Endothelial cell of umbilical vein (primary cell): Measurements from ENCODE around the gene SUGCT. TPM values are rescaled to one million over a fixed set of nuclear protein-coding genes. Genes with fewer than 3 reads are reported as not detected.

Source experiments
- BruUV-seq: library from RNA; stranded (reverse); fragments of 400-500 nt; replicated peaks from 2 replicates; lab custom pipeline; 2021; lab: Mats Ljungman, UMichigan
- CTCF ChIA-PET: fragments of 300-600, 350-600 bp; sonication (Branson Sonifier 250); formaldehyde crosslinking; loops from one replicate; lab custom pipeline; 2021; ENCODE audit warnings: antibody characterized with exemption, inconsistent platforms; lab: Charles Lee
- POLR2A ChIA-PET: fragments of 300-600, 350-600 bp; sonication (Branson Sonifier 250); formaldehyde crosslinking; loops from one replicate; lab custom pipeline; 2021; ENCODE audit warnings: antibody characterized with exemption, inconsistent platforms; lab: Charles Lee
- DNase-seq: peaks from one replicate; pipeline ENCODE4 v3.0.0-alpha.2; 2011; ENCODE audit warnings: low read depth, low spot score
- FAIRE-seq: peaks from 2 replicates; lab custom pipeline; 2011; peaks lifted over from hg19 to GRCh38; lab: Jason Lieb, UNC
- H2AFZ ChIP-seq: 2 replicates; pipeline ENCODE4 v1.6.0; 2012; ENCODE audit warnings: low read depth, low read length, control low read depth, inconsistent platforms
- H3K27ac ChIP-seq: 2 replicates; pipeline ENCODE4 v1.5.1; 2011; ENCODE audit warnings: low read depth, mild to moderate bottlenecking, control low read depth, low read length, moderate library complexity; ENCODE audit not compliant: insufficient read depth
- H3K27me3 ChIP-seq, 2 experiments: 2 replicates each; pipeline versions ENCODE4 v1.6.0 to v1.6.1; 2011; ENCODE audit warnings: low read length in 2 of 2, mixed read lengths in 1 of 2; ENCODE audit not compliant: control insufficient read depth in 2 of 2, insufficient read depth in 2 of 2
- H3K36me3 ChIP-seq, 2 experiments: 2 replicates in 1 of 2; 3 replicates in 1 of 2; pipeline ENCODE4 v1.5.1; 2011; ENCODE audit warnings: low read length in 2 of 2, mild to moderate bottlenecking in 1 of 2, moderate library complexity in 1 of 2; ENCODE audit not compliant: control insufficient read depth in 2 of 2, insufficient read depth in 2 of 2; ENCODE audit errors: extremely low read depth in 1 of 2
- H3K4me1 ChIP-seq: 3 replicates; pipeline ENCODE4 v1.5.1; 2011; ENCODE audit warnings: mild to moderate bottlenecking, low read length; ENCODE audit not compliant: control insufficient read depth, insufficient read depth; ENCODE audit errors: extremely low read depth
- H3K4me2 ChIP-seq: 2 replicates; pipeline ENCODE4 v1.6.1; 2011; ENCODE audit warnings: low read length, control low read depth, mixed read lengths; ENCODE audit not compliant: insufficient read depth
- H3K4me3 ChIP-seq, 3 experiments: fragments of 200-600 bp in 1 of 3; sonication (generic), shearing (Covaris generic) in 1 of 3; replicated peaks in 1 of 3; 2 replicates each; pipeline ENCODE4 v1.5.1; 2011 to 2016; ENCODE audit warnings: control low read depth in 3 of 3, low read length in 3 of 3, mild to moderate bottlenecking in 2 of 3, inconsistent platforms in 1 of 3, low read depth in 1 of 3, moderate library complexity in 1 of 3; ENCODE audit not compliant: insufficient read depth in 1 of 3
- H3K79me2 ChIP-seq: 2 replicates; pipeline ENCODE4 v1.6.0; 2012; ENCODE audit warnings: low read length, inconsistent platforms; ENCODE audit not compliant: control insufficient read depth, insufficient read depth
- H3K9ac ChIP-seq: replicated peaks from 2 replicates; pipeline ENCODE3; 2011; ENCODE audit warnings: low read length, control low read depth; ENCODE audit not compliant: insufficient read depth; ENCODE audit errors: extremely low read depth
- H3K9me1 ChIP-seq: replicated peaks from 3 replicates; pipeline ENCODE4 v1.6.0; 2011; ENCODE audit warnings: mild to moderate bottlenecking, low read length; ENCODE audit not compliant: control insufficient read depth, insufficient read depth; ENCODE audit errors: extremely low read depth
- H3K9me3 ChIP-seq: replicated peaks from 2 replicates; pipeline ENCODE4 v1.5.1; 2012; ENCODE audit warnings: low read length, inconsistent platforms; ENCODE audit not compliant: control insufficient read depth, insufficient read depth
- H4K20me1 ChIP-seq: replicated peaks from 2 replicates; pipeline ENCODE3; 2011; ENCODE audit warnings: mild to moderate bottlenecking, low read length; ENCODE audit not compliant: control insufficient read depth, insufficient read depth; ENCODE audit errors: extremely low read depth
- EZH2 ChIP-seq: IDR thresholded peaks from 2 replicates; pipeline ENCODE4 v1.6.1; 2012; ENCODE audit warnings: borderline replicate concordance, low read depth, mild to moderate bottlenecking, moderate library complexity, low read length, inconsistent platforms; ENCODE audit not compliant: severe bottlenecking
- FOS ChIP-seq: IDR thresholded peaks from 2 replicates; pipeline ENCODE4 v1.6.1; 2011; ENCODE audit warnings: mild to moderate bottlenecking, low read length, moderate library complexity, borderline replicate concordance; ENCODE audit not compliant: insufficient read depth
- GATA2 ChIP-seq: IDR thresholded peaks from 2 replicates; pipeline ENCODE4 v1.7.0; 2011; ENCODE audit warnings: low read depth, mild to moderate bottlenecking, moderate library complexity, mixed read lengths, low read length; ENCODE audit not compliant: insufficient read length, insufficient read depth
- JUN ChIP-seq: IDR thresholded peaks from 2 replicates; pipeline ENCODE4 v1.6.1; 2011; ENCODE audit warnings: borderline replicate concordance, low read depth; ENCODE audit not compliant: insufficient read length, insufficient read depth
- MYC ChIP-seq: IDR thresholded peaks from one replicate; pipeline ENCODE4 v1.6.1; 2011; ENCODE audit warnings: mild to moderate bottlenecking, low read depth, low read length
- POLR2A ChIP-seq: IDR thresholded peaks from 2 replicates; pipeline ENCODE4 v1.6.1; 2012; ENCODE audit warnings: low read depth, mild to moderate bottlenecking, control low read depth, low read length
- POLR2AphosphoS5 ChIP-seq: IDR thresholded peaks from 2 replicates; pipeline ENCODE4 v1.6.1; 2012; ENCODE audit warnings: low read depth, mild to moderate bottlenecking, control low read depth, low read length, moderate library complexity; ENCODE audit not compliant: insufficient read depth
- dilution Hi-C: fragments of 300-500 bp; cut with MboI; formaldehyde crosslinking; loops from one replicate; pipeline ENCODE4 v1.15.0; 2019; ENCODE audit warnings: low sequenced_read_pairs; ENCODE audit not compliant: extremely low pct_ligation_motif_present
- intact Hi-C: fragments of 100-400 bp; cut with micrococcal nuclease; formaldehyde crosslinking; loops from one replicate; pipeline ENCODE4 v1.10.0; 2022
- polyA plus RNA-seq, 4 experiments: library from polyadenylated mRNA; depleted of rRNA in 3 of 4; stranded (reverse) in 3 of 4; unstranded in 1 of 4; fragments of >200 nt; gene quantifications; 2 replicates each; pipeline versions ENCODE4 v1.2.1 to v1.2.3, GENCODE V29; 2011 to 2012; ENCODE audit warnings: missing spikeins in 1 of 4
- total RNA-seq: library from RNA; stranded (reverse); gene quantifications from 2 replicates; pipeline ENCODE4 v1.2.3, GENCODE V29; 2021
- TF ChIP-seq, protein P1 (sequence below), 2 donors: IDR thresholded peaks; 1 replicate in 1 of 2; 2 replicates in 1 of 2; pipeline ENCODE4 v1.5.1; 2011; ENCODE audit warnings: low read length in 2 of 2, mild to moderate bottlenecking in 2 of 2, moderate library complexity in 2 of 2, control low read depth in 1 of 2, inconsistent platforms in 1 of 2, low read depth in 1 of 2; ENCODE audit not compliant: insufficient read depth in 1 of 2; ENCODE audit errors: extremely low read depth in 1 of 2
- TF ChIP-seq, protein P2 (sequence below): IDR thresholded peaks from 2 replicates; pipeline ENCODE4 v1.6.1; 2011; ENCODE audit not compliant: insufficient read depth, insufficient read length

Gene SUGCT
- total and polyA plus RNA-seq, 2 donors (not counting 3 experiments of a cell fraction or from before 2014, with no cell fraction given), result 1.2 to 1.4 TPM

DNA sequence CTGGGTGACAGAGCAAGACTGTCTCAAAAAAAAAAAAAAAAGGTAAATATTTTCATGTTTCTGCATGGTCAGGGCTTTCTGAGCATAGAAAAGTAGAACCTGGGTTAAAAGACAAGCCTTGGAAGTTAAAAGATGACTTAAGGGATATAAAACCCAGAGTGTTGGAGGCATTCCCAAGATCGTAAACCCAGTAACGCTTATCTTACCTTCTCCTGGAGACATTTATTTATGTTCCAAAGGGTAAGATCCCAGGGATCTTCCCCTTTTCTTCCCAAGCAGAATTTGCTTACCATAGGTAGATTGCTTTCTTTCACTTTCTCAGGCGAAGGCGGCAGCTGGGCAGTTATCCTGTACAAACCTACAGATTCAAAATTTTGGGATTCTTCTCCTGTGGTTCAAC lies 22.2 kb downstream of the SUGCT start:
- CTCF ChIA-PET, result interaction anchor here (0.7 kb wide), 1 partner anchor 492 kb away, joined by 3 read pairs; no protein-coding TSS in a partner anchor
- no TSS peak for BruUV-seq
- no peak for FAIRE-seq
- Histone ChIP-seq H3K27me3 (no peaks in the 10 kb centered on the region), H3K9me3 (no peaks in the 10 kb centered on the region), H3K9me1 (no peaks in the 10 kb centered on the region), H3K4me1 (no peaks in the 10 kb centered on the region), H3K27ac (no peak overlapping the region), H3K36me3 (no peaks in the 10 kb centered on the region), H3K4me3 (no peak overlapping the region), H4K20me1 (no peaks in the 10 kb centered on the region), H2AFZ (no peak overlapping the region), H3K9ac (no peak overlapping the region), H3K79me2 (no peaks in the 10 kb centered on the region), H3K4me2 (no peak overlapping the region)
- TF ChIP-seq POLR2AphosphoS5 (no peak), POLR2A (no peak), EZH2 (no peak), JUN (no peak), GATA2 (no peak), MYC (no peak), FOS (no peak)
- TF ChIP-seq, protein P1, sequence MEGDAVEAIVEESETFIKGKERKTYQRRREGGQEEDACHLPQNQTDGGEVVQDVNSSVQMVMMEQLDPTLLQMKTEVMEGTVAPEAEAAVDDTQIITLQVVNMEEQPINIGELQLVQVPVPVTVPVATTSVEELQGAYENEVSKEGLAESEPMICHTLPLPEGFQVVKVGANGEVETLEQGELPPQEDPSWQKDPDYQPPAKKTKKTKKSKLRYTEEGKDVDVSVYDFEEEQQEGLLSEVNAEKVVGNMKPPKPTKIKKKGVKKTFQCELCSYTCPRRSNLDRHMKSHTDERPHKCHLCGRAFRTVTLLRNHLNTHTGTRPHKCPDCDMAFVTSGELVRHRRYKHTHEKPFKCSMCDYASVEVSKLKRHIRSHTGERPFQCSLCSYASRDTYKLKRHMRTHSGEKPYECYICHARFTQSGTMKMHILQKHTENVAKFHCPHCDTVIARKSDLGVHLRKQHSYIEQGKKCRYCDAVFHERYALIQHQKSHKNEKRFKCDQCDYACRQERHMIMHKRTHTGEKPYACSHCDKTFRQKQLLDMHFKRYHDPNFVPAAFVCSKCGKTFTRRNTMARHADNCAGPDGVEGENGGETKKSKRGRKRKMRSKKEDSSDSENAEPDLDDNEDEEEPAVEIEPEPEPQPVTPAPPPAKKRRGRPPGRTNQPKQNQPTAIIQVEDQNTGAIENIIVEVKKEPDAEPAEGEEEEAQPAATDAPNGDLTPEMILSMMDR (IDR thresholded peaks at IDR 0.05; ENCODE audit: extremely low read depth in 1 of 2, insufficient read depth in 1 of 2, low read depth in 1 of 2, low read length in 2 of 2), result no peak
- TF ChIP-seq, protein P2, sequence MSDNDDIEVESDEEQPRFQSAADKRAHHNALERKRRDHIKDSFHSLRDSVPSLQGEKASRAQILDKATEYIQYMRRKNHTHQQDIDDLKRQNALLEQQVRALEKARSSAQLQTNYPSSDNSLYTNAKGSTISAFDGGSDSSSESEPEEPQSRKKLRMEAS, result no peak
- POLR2A ChIA-PET, result no interaction called here
- no peak for DNase-seq
- intact Hi-C loops, result no loop called here
- dilution Hi-C loops, result no loop called here
